ENCODE data around the gene PDZD2. TPM values are rescaled to one million over a fixed set of nuclear protein-coding genes. Genes with fewer than 3 reads are reported as not detected.
"Not testable (repeated sequence)": the region's sequence is repeated elsewhere in the genome, so short reads cannot be mapped to it uniquely, and the experiment has no call there.

PDZD2 gene
- total RNA-seq, 4 donors from 2014 or later = 10.2 to 15.0 (median 12.2) TPM

DNA sequence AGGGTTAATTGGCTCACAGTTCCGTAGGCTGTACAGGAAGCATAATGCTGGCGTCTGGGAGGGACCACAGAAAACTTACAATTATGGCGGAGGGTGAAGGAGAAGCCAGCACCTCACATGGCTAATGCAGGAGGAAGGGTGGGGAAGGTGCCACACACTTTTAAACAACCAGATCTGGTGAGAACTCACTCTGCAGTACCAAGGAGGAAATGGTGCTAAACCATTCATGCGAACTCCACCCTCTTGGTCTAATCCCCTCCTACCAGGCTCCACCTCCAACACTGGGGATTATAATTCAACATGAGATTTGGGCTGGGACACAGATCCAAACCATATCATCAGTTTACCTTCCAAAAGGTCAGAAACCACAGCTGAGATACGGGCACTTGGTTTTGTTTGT is 122.9 kb downstream of the PDZD2 start:
- intact Hi-C loops (cut with DNase I) = no loop called here
- DNase-seq (ENCODE audit: extremely low spot score) = no peak
- 84% methylated on average over 5 of the region's 5 CpGs for WGBS
- no peaks in the 10 kb centered on the region for H3K9me3 ChIP-seq
- no peaks in the 10 kb centered on the region for H3K27me3 ChIP-seq
- peaks cover 0 to 5% (median 0%) of the 10 kb centered on the region in 4 donors for H3K4me1 ChIP-seq
- H3K4me3 ChIP-seq = no peak overlapping the region
- TF ChIP-seq, protein P1, sequence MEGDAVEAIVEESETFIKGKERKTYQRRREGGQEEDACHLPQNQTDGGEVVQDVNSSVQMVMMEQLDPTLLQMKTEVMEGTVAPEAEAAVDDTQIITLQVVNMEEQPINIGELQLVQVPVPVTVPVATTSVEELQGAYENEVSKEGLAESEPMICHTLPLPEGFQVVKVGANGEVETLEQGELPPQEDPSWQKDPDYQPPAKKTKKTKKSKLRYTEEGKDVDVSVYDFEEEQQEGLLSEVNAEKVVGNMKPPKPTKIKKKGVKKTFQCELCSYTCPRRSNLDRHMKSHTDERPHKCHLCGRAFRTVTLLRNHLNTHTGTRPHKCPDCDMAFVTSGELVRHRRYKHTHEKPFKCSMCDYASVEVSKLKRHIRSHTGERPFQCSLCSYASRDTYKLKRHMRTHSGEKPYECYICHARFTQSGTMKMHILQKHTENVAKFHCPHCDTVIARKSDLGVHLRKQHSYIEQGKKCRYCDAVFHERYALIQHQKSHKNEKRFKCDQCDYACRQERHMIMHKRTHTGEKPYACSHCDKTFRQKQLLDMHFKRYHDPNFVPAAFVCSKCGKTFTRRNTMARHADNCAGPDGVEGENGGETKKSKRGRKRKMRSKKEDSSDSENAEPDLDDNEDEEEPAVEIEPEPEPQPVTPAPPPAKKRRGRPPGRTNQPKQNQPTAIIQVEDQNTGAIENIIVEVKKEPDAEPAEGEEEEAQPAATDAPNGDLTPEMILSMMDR (IDR thresholded peaks at IDR 0.05) = no peak
- TF ChIP-seq POLR2AphosphoS5 (IDR thresholded peaks at IDR 0.05) = no peak
- no peaks in the 10 kb centered on the region for H3K36me3 ChIP-seq
- no peak overlapping the region for H3K27ac ChIP-seq (replicated peaks in 1 of 4)

DNA sequence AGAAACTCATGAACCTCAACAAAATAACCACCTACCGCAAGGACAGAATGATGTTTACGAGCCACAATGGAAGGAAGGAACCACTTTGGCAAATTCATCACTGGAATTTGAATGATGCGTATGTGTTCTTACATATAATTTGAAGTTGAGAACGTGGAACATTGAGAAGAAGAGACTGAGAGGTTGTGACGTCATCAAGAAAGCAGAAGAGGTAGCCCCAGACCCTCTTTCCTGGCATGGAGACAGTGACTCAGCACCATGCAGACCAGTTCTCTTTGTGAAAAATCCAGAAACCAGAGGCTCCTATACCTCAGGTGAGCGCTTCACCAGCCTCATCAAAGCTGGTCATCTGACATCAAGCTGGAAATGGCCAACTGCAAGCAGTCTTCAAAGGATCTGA is 124.5 kb downstream of the PDZD2 start:
- Histone ChIP-seq H3K4me1 (peaks cover 0 to 5% (median 0%) of the 10 kb centered on the region in 4 donors), H3K4me3 (no peak overlapping the region)
- no peak for TF ChIP-seq POLR2AphosphoS5 (IDR thresholded peaks at IDR 0.05)
- TF ChIP-seq EP300 (IDR thresholded peaks at IDR 0.05) = no peak
- no peak for TF ChIP-seq POLR2A (IDR thresholded peaks at IDR 0.05; ENCODE audit: low read depth)
- TF ChIP-seq, protein P1 (IDR thresholded peaks at IDR 0.05) = no peak

DNA sequence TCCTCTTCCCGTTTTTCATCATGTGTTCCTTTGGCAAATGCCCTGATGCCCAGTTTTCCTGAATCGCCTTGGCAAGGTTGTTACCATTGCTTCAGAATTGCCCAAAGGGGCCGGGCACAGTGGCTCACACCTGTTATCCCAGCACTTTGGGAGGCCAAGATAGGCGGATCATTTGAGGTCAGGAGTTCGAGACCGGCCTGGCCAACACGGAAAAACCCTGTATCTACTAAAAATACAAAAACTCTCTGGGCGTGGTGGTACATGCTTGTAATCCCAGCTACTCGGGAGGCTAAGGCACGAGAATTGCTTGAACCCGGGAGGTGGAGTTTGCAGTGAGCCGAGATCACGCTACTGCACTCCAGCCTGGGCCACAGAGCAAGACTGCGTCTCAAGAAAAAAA is 125.8 kb downstream of the PDZD2 start:
- H3K4me1 ChIP-seq; DNase-seq (ENCODE audit: extremely low spot score); H3K4me3 ChIP-seq; H3K9me3 ChIP-seq; H3K27ac ChIP-seq (replicated peaks in 1 of 4); intact Hi-C loops (cut with DNase I); H3K36me3 ChIP-seq; H3K27me3 ChIP-seq: not testable (repeated sequence)
- WGBS = 81% methylated on average over 14 of the region's 14 CpGs

More for the DNA sequence above, 124.5 kb downstream of the PDZD2 start:
- Histone ChIP-seq H3K27ac (replicated peaks in 1 of 4) (no peak overlapping the region), H3K9me3 (no peaks in the 10 kb centered on the region), H3K27me3 (no peaks in the 10 kb centered on the region), H3K36me3 (no peaks in the 10 kb centered on the region)
- intact Hi-C loops (cut with DNase I) = no loop called here
- 92% methylated on average over 6 of the region's 6 CpGs for WGBS
- no peak for DNase-seq (ENCODE audit: extremely low spot score)

DNA sequence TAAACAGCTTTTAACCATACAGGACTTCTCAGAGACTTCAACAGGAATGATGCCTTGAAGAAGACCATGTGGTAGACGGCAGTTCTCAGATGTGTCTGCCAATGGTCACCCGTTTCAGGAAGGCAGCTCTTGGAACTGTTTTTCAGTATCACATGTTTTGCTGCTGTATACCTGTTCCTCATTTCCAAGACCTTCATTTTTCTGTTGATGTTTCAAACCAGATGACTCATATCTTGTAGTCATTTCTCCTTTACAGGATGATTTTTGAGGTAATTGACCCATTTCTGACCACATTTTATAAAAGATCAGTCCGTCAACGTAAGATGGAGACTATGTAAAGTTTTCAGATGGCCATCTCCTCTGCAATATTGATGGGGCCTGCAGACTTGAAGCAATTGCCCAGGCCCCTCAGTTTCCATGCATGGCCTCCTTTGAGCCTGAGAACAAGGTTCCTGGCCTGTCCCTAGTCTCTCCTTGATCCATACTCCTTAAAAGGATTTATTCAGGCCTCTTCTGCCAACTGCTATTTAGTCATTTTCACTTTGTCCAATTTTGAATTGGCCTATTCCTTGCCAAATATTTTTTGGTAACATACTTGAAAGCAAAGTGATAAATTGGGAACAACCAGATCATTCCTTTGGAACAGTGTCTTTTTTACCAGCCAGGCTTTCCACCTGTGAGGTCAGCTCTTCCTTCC is 128.6 kb downstream of the PDZD2 start:
- peaks cover 0 to 12% (median 0%) of the 10 kb centered on the region in 4 donors for H3K4me1 ChIP-seq
- no peak overlapping the region for H3K27ac ChIP-seq (replicated peaks in 1 of 4)
- no peak for DNase-seq (ENCODE audit: extremely low spot score)
- H3K36me3 ChIP-seq = no peaks in the 10 kb centered on the region
- 91% methylated on average over 4 of the region's 4 CpGs for WGBS
- H3K27me3 ChIP-seq = no peaks in the 10 kb centered on the region
- intact Hi-C loops (cut with DNase I) = no loop called here
- no peak for TF ChIP-seq POLR2AphosphoS5 (IDR thresholded peaks at IDR 0.05)
- TF ChIP-seq EP300 (IDR thresholded peaks at IDR 0.05) = no peak
- TF ChIP-seq, protein P1 (IDR thresholded peaks at IDR 0.05) = no peak
- TF ChIP-seq POLR2A (IDR thresholded peaks at IDR 0.05; ENCODE audit: low read depth) = no peak
- no peaks in the 10 kb centered on the region for H3K9me3 ChIP-seq
- H3K4me3 ChIP-seq = no peak overlapping the region

DNA sequence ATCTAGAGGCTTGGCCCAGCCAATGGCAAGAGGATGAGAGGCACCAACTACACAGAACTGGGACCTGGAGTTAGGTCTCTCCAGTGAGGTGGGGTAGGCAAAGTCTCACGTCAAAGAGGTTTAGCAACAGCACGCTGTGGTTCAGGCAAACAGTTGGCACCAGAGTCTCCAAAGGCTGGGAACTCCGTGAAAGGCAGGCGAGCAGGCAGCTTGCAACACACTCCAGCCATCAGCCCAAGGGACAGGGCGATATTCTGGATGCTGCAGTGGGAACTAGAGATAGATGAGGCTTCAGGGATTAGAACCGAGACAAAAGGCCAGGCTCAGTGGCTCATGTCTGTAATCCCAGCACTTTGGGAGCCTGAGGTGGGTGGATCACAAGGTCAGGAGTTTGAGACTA is 129.1 kb downstream of the PDZD2 start:
- H3K4me1 ChIP-seq = peaks cover 0 to 12% (median 0%) of the 10 kb centered on the region in 4 donors
- no peak for TF ChIP-seq POLR2AphosphoS5 (IDR thresholded peaks at IDR 0.05)
- TF ChIP-seq, protein P1 (IDR thresholded peaks at IDR 0.05) = no peak
- TF ChIP-seq EP300 (IDR thresholded peaks at IDR 0.05) = no peak
- H3K27me3 ChIP-seq = no peaks in the 10 kb centered on the region
- H3K4me3 ChIP-seq = no peak overlapping the region
- H3K27ac ChIP-seq (replicated peaks in 1 of 4) = no peak overlapping the region
- H3K36me3 ChIP-seq = no peaks in the 10 kb centered on the region
- 79% methylated on average over 6 of the region's 6 CpGs for WGBS
- DNase-seq (ENCODE audit: extremely low spot score) = no peak
- no peaks in the 10 kb centered on the region for H3K9me3 ChIP-seq
- intact Hi-C loops (cut with DNase I) = no loop called here

All from esophagus muscularis mucosa (tissue), 4 donors.